Endothelial cell (in vitro differentiated cells): ENCODE data around the gene BSX. TPM values are rescaled to one million over a fixed set of nuclear protein-coding genes. Genes with fewer than 3 reads are reported as not detected.

Source experiments
- DNase-seq: peaks from one replicate; pipeline ENCODE4 v3.0.0; 2021; ENCODE audit warnings: low spot score
- H3K27ac Mint-ChIP-seq: one replicate; pipeline ENCODE4 v1.8.0; 2021; ENCODE audit warnings: mixed read lengths, inconsistent platforms; ENCODE audit not compliant: unreplicated experiment
- H3K27me3 Mint-ChIP-seq: one replicate; pipeline ENCODE4 v1.8.0; 2021; ENCODE audit warnings: mild to moderate bottlenecking, moderate library complexity, mixed read lengths, inconsistent platforms; ENCODE audit not compliant: unreplicated experiment
- H3K36me3 Mint-ChIP-seq: one replicate; pipeline ENCODE4 v1.8.0; 2021; ENCODE audit warnings: mild to moderate bottlenecking, low read depth, mixed read lengths, inconsistent platforms; ENCODE audit not compliant: unreplicated experiment
- H3K4me1 Mint-ChIP-seq: one replicate; pipeline ENCODE4 v1.8.0; 2021; ENCODE audit warnings: mild to moderate bottlenecking, mixed read lengths, inconsistent platforms; ENCODE audit not compliant: unreplicated experiment
- H3K4me3 Mint-ChIP-seq: one replicate; pipeline ENCODE4 v1.8.0; 2021; ENCODE audit warnings: mild to moderate bottlenecking, mixed read lengths, inconsistent platforms; ENCODE audit not compliant: unreplicated experiment
- H3K9me3 Mint-ChIP-seq: one replicate; pipeline ENCODE4 v1.8.0; 2021; ENCODE audit warnings: mixed read lengths, inconsistent platforms; ENCODE audit not compliant: unreplicated experiment
- CTCF ChIP-seq: fragments of 200-600 bp; sonication (generic); IDR thresholded peaks from one replicate; pipeline ENCODE4 v1.5.0; 2021; ENCODE audit warnings: antibody characterized with exemption; ENCODE audit not compliant: unreplicated experiment
- total RNA-seq: library from RNA; stranded (reverse); fragmentation: NEBNext Ultra II Directional; extraction: Animal tissue kit (Norgen Biotek cat#: 25700); gene quantifications from one replicate; pipeline ENCODE4 v1.2.1, GENCODE V29; 2021; ENCODE audit not compliant: unreplicated experiment

BSX gene
- total RNA-seq, 1 donor from 2014 or later, result not detected

- Mint-ChIP-seq H3K27ac (no peak overlapping the region), H3K4me3 (no peak overlapping the region)
These were observed 50.1 kb downstream of the BSX start for GRCh38 chr11:122931510-122931909.

More at GRCh38 chr11:122931510-122931909, 50.1 kb downstream of the BSX start:
- Mint-ChIP-seq H3K27me3 (peaks cover 2% of the 10 kb centered on the region), H3K4me1 (no peaks in the 10 kb centered on the region), H3K9me3 (no peaks in the 10 kb centered on the region), H3K36me3 (no peaks in the 10 kb centered on the region)
- no peak for DNase-seq
- no peak for TF ChIP-seq CTCF

Other genes with a start within 250 kb of the BSX start
- not detected for gene CRTAM, start 143.3 kb downstream of the BSX start, total RNA-seq
- gene JHY, start 99.1 kb downstream of the BSX start, total RNA-seq, result 2.8 TPM
- 1,201 TPM for gene HSPA8, start 80.3 kb upstream of the BSX start, total RNA-seq
- 5.5 TPM for gene CLMP, start 213.4 kb upstream of the BSX start, total RNA-seq